ENCODE results near the gene SHROOM3.

SHROOM3 gene

DNA sequence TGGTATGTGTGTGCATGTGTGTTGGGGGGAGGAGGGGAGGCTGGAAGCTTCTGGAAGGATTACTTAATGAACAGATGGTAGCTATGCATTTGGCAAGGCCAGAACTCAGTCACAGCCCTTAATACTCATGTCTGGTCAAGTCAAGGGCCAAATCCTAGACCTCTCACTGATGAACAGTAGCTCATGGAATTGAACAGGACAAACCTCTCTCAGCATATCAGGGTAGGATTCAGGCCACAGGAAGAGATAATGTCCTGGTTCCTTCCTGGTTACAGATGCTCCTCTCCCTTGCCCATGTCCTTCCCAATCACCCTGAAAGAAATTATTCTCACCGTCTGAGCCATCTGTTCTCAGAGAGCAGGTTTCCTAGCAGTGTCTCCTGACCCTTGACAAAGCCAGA, 297.2 kb downstream of the SHROOM3 start:
- ChIA-PET CTCF (no interaction called here), POLR2A (no interaction called here)
- no peak for DNase-seq (ENCODE audit: extremely low spot score)
- TF ChIP-seq ARNT (IDR thresholded peaks at IDR 0.05), result no peak
- no peak for TF ChIP-seq FOXA1 (IDR thresholded peaks at IDR 0.05)
- TF ChIP-seq LEF1 (IDR thresholded peaks at IDR 0.05; ENCODE audit: borderline replicate concordance), result no peak
- TF ChIP-seq ELF4 (IDR thresholded peaks at IDR 0.05), result no peak
- no peak for TF ChIP-seq CTBP1 (IDR thresholded peaks at IDR 0.05; ENCODE audit: borderline replicate concordance)
- TF ChIP-seq FOXK2 (IDR thresholded peaks at IDR 0.05), result no peak
- TF ChIP-seq L3MBTL2 (conservative IDR thresholded peaks at IDR 0.05), result no peak
- TF ChIP-seq ZNF384 (IDR thresholded peaks at IDR 0.05), result no peak
- TF ChIP-seq FOXM1 (IDR thresholded peaks at IDR 0.05; ENCODE audit: borderline replicate concordance), result no peak
- no peak for TF ChIP-seq TARDBP (IDR thresholded peaks at IDR 0.05)
- TF ChIP-seq NFRKB (IDR thresholded peaks at IDR 0.05), result no peak
- TF ChIP-seq SP1 (IDR thresholded peaks at IDR 0.05), result no peak
- no peak for TF ChIP-seq SUZ12 (IDR thresholded peaks at IDR 0.05)
- no peak for TF ChIP-seq BHLHE40 (IDR thresholded peaks at IDR 0.05; ENCODE audit: borderline replicate concordance)
- TF ChIP-seq, protein P1, sequence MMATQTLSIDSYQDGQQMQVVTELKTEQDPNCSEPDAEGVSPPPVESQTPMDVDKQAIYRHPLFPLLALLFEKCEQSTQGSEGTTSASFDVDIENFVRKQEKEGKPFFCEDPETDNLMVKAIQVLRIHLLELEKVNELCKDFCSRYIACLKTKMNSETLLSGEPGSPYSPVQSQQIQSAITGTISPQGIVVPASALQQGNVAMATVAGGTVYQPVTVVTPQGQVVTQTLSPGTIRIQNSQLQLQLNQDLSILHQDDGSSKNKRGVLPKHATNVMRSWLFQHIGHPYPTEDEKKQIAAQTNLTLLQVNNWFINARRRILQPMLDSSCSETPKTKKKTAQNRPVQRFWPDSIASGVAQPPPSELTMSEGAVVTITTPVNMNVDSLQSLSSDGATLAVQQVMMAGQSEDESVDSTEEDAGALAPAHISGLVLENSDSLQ (IDR thresholded peaks at IDR 0.05), result no peak
- no peak for TF ChIP-seq HDGF (IDR thresholded peaks at IDR 0.05; ENCODE audit: borderline replicate concordance)

DNA sequence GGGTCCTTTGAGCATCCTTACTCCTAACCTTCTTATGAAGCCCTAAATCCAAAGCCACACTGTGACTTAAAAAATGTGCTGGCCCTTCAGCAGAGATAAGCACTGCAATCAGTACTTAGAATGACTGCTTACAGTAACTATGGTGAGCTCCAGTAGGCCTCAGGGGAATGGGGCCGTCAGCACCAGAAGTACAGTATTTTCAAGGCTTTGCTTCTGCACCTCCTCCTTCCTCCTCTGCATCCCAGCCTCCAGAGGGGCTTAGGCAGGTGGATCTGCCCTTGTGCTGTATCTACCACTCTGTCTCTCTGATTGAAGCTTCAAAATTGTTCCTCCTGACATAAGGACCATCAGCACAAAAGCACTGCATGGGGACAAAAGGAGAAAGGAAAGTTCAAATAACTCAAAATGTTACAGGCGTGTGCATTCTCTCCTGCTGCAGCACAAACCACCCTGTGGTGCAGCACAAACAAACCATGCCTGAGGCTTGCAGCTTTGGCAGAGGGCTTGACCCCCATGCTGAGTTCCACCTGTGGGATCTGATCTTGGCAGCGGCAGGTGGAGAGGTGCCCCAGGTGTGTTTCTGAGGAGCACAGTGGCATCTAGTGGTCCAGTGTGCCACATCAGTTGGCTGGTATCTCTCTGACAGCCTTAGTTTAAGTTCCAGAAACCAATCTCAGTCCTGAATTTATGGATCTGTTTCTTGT, 298.2 kb downstream of the SHROOM3 start:
- ChIA-PET POLR2A (no interaction called here), CTCF (interaction anchor here (0.6 to 1.5 kb wide), 2 partner anchors 10 to 223 kb away, joined by 3 to 4 read pairs; no protein-coding TSS in a partner anchor)
- TF ChIP-seq FOXM1 (IDR thresholded peaks at IDR 0.05; ENCODE audit: borderline replicate concordance) (no peak), SP1 (IDR thresholded peaks at IDR 0.05) (no peak), LEF1 (IDR thresholded peaks at IDR 0.05; ENCODE audit: borderline replicate concordance) (no peak), CTBP1 (IDR thresholded peaks at IDR 0.05; ENCODE audit: borderline replicate concordance) (no peak)
- DNase-seq (ENCODE audit: extremely low spot score), result no peak

GRCh38 chr4:76736414-76736813, 301.4 kb downstream of the SHROOM3 start:
- ChIA-PET POLR2A (no interaction called here), CTCF (no interaction called here)
- TF ChIP-seq L3MBTL2 (conservative IDR thresholded peaks at IDR 0.05), result no peak
- no peak for TF ChIP-seq ZNF384 (IDR thresholded peaks at IDR 0.05)
- TF ChIP-seq FOXA1 (IDR thresholded peaks at IDR 0.05), result no peak
- TF ChIP-seq SP1 (IDR thresholded peaks at IDR 0.05), result no peak
- no peak for TF ChIP-seq FOXK2 (IDR thresholded peaks at IDR 0.05)
- TF ChIP-seq ARNT (IDR thresholded peaks at IDR 0.05), result no peak
- no peak for TF ChIP-seq TARDBP (IDR thresholded peaks at IDR 0.05)
- no peak for TF ChIP-seq NFRKB (IDR thresholded peaks at IDR 0.05)
- TF ChIP-seq BHLHE40 (IDR thresholded peaks at IDR 0.05; ENCODE audit: borderline replicate concordance), result no peak
- no peak for TF ChIP-seq HDGF (IDR thresholded peaks at IDR 0.05; ENCODE audit: borderline replicate concordance)
- no peak for TF ChIP-seq FOXM1 (IDR thresholded peaks at IDR 0.05; ENCODE audit: borderline replicate concordance)
- TF ChIP-seq, protein P1 (IDR thresholded peaks at IDR 0.05), result no peak
- TF ChIP-seq ELF4 (IDR thresholded peaks at IDR 0.05), result no peak
- TF ChIP-seq CTBP1 (IDR thresholded peaks at IDR 0.05; ENCODE audit: borderline replicate concordance), result no peak
- DNase-seq (ENCODE audit: extremely low spot score), result no peak

DNA sequence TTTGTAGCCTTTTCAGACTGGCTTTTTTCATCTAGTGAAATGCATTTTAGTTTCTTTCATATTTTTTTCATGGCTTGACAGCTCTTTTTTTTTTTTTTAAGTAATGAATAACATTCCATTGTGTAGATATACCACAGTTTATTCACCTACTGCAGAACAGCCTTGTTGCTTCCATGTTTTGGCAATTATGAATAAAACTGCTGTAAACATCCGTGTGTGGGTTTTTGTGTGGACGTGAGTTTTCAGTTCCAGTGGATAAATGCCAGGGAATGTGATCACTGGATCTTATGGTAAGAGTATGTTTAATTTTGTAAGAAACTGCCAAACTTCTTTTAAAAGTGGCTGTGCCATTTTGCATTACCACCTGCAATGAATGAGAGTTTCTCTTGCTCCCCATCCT, 302.2 kb downstream of the SHROOM3 start:
- CTCF ChIA-PET, result no interaction called here
- TF ChIP-seq FOXK2 (IDR thresholded peaks at IDR 0.05), result no peak
- no peak for TF ChIP-seq FOXA1 (IDR thresholded peaks at IDR 0.05)
- TF ChIP-seq ZNF384 (IDR thresholded peaks at IDR 0.05), result no peak
- TF ChIP-seq BHLHE40 (IDR thresholded peaks at IDR 0.05; ENCODE audit: borderline replicate concordance), result no peak
- no peak for TF ChIP-seq CTBP1 (IDR thresholded peaks at IDR 0.05; ENCODE audit: borderline replicate concordance)
- TF ChIP-seq HDGF (IDR thresholded peaks at IDR 0.05; ENCODE audit: borderline replicate concordance), result no peak
- TF ChIP-seq FOXM1 (IDR thresholded peaks at IDR 0.05; ENCODE audit: borderline replicate concordance), result no peak
- TF ChIP-seq ELF4 (IDR thresholded peaks at IDR 0.05), result no peak
- no peak for TF ChIP-seq L3MBTL2 (conservative IDR thresholded peaks at IDR 0.05)
- TF ChIP-seq SUZ12 (IDR thresholded peaks at IDR 0.05), result no peak
- TF ChIP-seq NFRKB (IDR thresholded peaks at IDR 0.05), result no peak
- TF ChIP-seq, protein P1 (IDR thresholded peaks at IDR 0.05), result no peak
- TF ChIP-seq LEF1 (IDR thresholded peaks at IDR 0.05; ENCODE audit: borderline replicate concordance), result no peak
- no peak for TF ChIP-seq TARDBP (IDR thresholded peaks at IDR 0.05)
- no peak for TF ChIP-seq ARNT (IDR thresholded peaks at IDR 0.05)
- POLR2A ChIA-PET, result no interaction called here

GRCh38 chr4:76737771-76738085, 302.7 kb downstream of the SHROOM3 start:
- CTCF ChIA-PET, result interaction anchor here (0.6 kb wide), 1 partner anchor 228 kb away, joined by 3 read pairs; no protein-coding TSS in a partner anchor
- POLR2A ChIA-PET, result no interaction called here
- DNase-seq (ENCODE audit: extremely low spot score), result no peak
- TF ChIP-seq FOXK2 (IDR thresholded peaks at IDR 0.05), result no peak
- TF ChIP-seq, protein P1 (IDR thresholded peaks at IDR 0.05), result no peak

More for the DNA sequence above, 302.2 kb downstream of the SHROOM3 start:
- no peak for DNase-seq (ENCODE audit: extremely low spot score)
